SKM-1 (cell line): ENCODE results near the gene DOCK8.

Source experiments
- DNase-seq: peaks from one replicate; lab custom pipeline; 2025; ENCODE audit not compliant: unreplicated experiment; lab: John Stamatoyannopoulos, UW

The DOCK8 gene

GRCh38 chr9:488448-488847 is 273.8 kb downstream of the DOCK8 start:
- DNase-seq: no peak

GRCh38 chr9:489198-490197 is 274.8 kb downstream of the DOCK8 start:
- DNase-seq: no peak

- no peak for DNase-seq
Measured at GRCh38 chr9:494764-495163, 280.1 kb downstream of the DOCK8 start.

- DNase-seq: no peak
Measured at GRCh38 chr9:495739-496138, 281.1 kb downstream of the DOCK8 start.

GRCh38 chr9:503326-503725 is 288.7 kb downstream of the DOCK8 start:
- no peak for DNase-seq

- peak; percentile 72 for DNase-seq
Measured at GRCh38 chr9:503881-504852, 289.5 kb downstream of the DOCK8 start, which contains the start of gene KANK1. TSS of gene KANK1 (plus strand) at chr9:504695.

GRCh38 chr9:504921-505740 is 290.5 kb downstream of the DOCK8 start:
- no peak for DNase-seq

- DNase-seq: no peak
Measured at GRCh38 chr9:505741-506059, 291.0 kb downstream of the DOCK8 start.

GRCh38 chr9:506281-506680 is 291.6 kb downstream of the DOCK8 start:
- no peak for DNase-seq

GRCh38 chr9:511861-512260 is 297.2 kb downstream of the DOCK8 start:
- DNase-seq: no peak

- DNase-seq: no peak
Measured at GRCh38 chr9:512555-513272, 298.0 kb downstream of the DOCK8 start.
